HG03439 (cell line): ENCODE measurements around the gene TNFSF9.
"Not testable (repeated sequence)": the region's sequence is repeated elsewhere in the genome, so short reads cannot be mapped to it uniquely, and the experiment has no call there.

Source experiments
- ATAC-seq: cut with Tn5 transposase; IDR thresholded peaks from one replicate; pipeline ENCODE4 v1.9.1; 2021; ENCODE audit warnings: mild to moderate bottlenecking, moderate library complexity; ENCODE audit not compliant: unreplicated experiment

Gene TNFSF9

GRCh38 chr19:6503407-6504201, 27.2 kb upstream of the TNFSF9 start:
- no peak for ATAC-seq

GRCh38 chr19:6508028-6508771, 22.6 kb upstream of the TNFSF9 start:
- ATAC-seq, result not testable (repeated sequence)

GRCh38 chr19:6509118-6509971, 21.5 kb upstream of the TNFSF9 start:
- ATAC-seq, result no peak

- no peak for ATAC-seq
Observed at GRCh38 chr19:6510618-6511017, 20.2 kb upstream of the TNFSF9 start.

GRCh38 chr19:6514089-6514488, 16.7 kb upstream of the TNFSF9 start:
- no peak for ATAC-seq

GRCh38 chr19:6514926-6515544, 15.8 kb upstream of the TNFSF9 start:
- no peak for ATAC-seq

- peak; percentile 41 for ATAC-seq
Observed at GRCh38 chr19:6516018-6516658, 14.7 kb upstream of the TNFSF9 start.

- peak; percentile 49 for ATAC-seq
Observed at GRCh38 chr19:6516659-6517291, 14.1 kb upstream of the TNFSF9 start.

- ATAC-seq, result no peak
Observed at GRCh38 chr19:6518145-6518911, 12.5 kb upstream of the TNFSF9 start.

- no peak for ATAC-seq
Observed at GRCh38 chr19:6519289-6519688, 11.5 kb upstream of the TNFSF9 start.

GRCh38 chr19:6521718-6522646, 8.8 kb upstream of the TNFSF9 start:
- peak; percentile 48 for ATAC-seq

GRCh38 chr19:6522712-6523111, 8.1 kb upstream of the TNFSF9 start:
- no peak for ATAC-seq

GRCh38 chr19:6524311-6524710, 6.5 kb upstream of the TNFSF9 start:
- no peak for ATAC-seq

GRCh38 chr19:6527893-6528543, 2.8 kb upstream of the TNFSF9 start:
- peak; percentile 42 for ATAC-seq

GRCh38 chr19:6528544-6529121, 2.2 kb upstream of the TNFSF9 start:
- no peak for ATAC-seq

GRCh38 chr19:6529351-6529750, 1.5 kb upstream of the TNFSF9 start:
- no peak for ATAC-seq

- no peak for ATAC-seq
Observed at GRCh38 chr19:6529937-6530385, 865 bp upstream of the TNFSF9 start.
